ENCODE data around the gene EXD3.
A peak's percentile ranks its signal among the peaks of the same experiment; 100 is the strongest.

EXD3 gene

GRCh38 chr9:137461316-137461662 is 38.3 kb upstream of the EXD3 start:
- no peaks in the 10 kb centered on the region for H3K9me3 Mint-ChIP-seq
- peak overlapping the region; percentile 52 for H3K27ac Mint-ChIP-seq
- H3K4me1 Mint-ChIP-seq (ENCODE audit: low read depth) = peaks cover 2% of the 10 kb centered on the region
- H3K36me3 Mint-ChIP-seq (ENCODE audit: low read depth) = peaks cover under 1% of the 10 kb centered on the region
- no peaks in the 10 kb centered on the region for H3K27me3 Mint-ChIP-seq (ENCODE audit: low read depth)
- H3K4me3 Mint-ChIP-seq = no peak overlapping the region

DNA sequence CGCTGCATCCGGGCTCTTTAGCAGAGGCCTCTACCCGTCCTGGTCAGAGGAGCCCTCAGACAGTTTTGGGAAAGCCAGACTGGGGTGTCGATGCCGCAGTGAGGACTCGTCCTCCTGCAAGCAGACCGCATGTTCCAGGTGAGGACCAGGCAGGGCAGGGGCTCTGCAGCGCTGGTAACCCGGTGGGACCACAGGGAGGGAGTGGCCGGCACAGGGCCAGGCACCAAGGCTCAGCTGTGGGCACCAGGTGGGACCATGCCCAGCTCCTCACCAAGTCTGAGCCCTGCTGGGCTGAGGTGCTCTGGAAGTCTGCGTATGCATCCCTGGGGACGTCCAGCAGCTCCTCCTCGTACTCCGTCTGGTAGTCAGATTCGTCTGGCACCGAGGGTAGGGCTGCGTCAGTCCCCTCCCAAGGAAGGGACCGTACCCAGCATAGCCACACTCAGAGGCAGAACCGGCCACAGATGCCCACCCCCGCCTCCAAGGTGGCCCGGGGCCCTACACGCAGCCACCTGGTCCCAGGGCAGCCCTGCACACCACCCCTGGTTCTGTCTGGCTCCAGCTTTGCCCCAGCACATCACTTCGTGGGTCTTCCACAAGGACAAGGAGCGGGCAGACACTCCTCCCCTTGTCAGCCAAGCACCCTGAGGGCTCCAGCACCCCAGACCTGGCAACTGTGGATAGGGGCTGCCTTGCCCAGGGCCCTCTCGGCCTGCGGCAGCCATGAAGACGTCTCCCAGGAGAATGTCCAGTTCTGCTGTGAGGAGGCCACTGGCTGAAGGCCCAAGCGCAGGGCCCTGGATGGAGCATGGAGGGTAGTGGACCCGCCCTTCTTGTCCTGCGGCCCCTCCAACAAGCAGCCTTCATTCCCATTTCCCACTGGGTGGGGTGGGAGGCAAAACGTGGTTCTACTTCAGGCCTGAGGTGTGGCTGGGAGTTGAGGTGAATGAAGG is 37.7 kb upstream of the EXD3 start:
- Mint-ChIP-seq H3K4me1 (ENCODE audit: low read depth) (peaks cover 2% of the 10 kb centered on the region), H3K27ac (no peak overlapping the region), H3K27me3 (ENCODE audit: low read depth) (no peaks in the 10 kb centered on the region), H3K36me3 (ENCODE audit: low read depth) (peaks cover 4% of the 10 kb centered on the region), H3K4me3 (no peak overlapping the region), H3K9me3 (no peaks in the 10 kb centered on the region)

DNA sequence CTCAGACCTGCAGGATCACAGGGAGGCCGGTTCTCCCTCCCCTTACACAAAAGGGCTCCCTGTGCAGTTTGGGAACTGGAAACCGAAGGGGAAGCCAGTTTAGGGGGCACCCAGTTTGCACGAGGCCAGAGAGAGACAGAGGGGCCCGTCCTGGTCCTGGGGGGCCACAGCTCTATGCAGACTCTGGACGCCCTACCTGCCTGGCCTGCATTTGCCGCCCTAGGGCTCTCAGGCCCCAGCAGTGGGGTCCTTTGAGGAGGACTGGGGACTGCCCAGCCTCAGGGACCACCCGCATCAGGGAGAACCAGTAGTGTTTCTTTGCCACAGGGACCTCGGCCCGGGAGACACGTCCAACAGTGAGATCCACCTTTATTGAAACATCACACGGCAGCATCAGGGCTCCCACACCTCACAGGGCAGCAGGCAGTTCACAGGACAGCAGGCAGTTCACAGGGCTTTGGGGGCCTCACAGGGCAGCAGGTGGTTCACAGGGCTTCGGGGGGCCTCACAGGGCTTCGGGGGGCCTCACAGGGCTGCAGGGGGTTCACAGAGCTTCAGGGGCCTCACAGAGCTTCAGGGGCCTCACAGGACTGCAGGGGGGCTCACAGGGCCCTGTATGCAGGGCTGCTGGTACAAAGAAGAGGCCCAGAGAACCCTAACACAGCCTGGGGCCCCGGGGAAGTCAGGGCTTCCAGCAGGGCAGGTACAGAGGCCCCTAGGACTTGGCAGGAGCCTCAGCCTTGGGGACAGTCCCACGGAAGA is 36.8 kb upstream of the EXD3 start:
- Mint-ChIP-seq H3K4me3 (no peak overlapping the region), H3K27me3 (ENCODE audit: low read depth) (no peaks in the 10 kb centered on the region), H3K27ac (peak overlapping the region; percentile 64), H3K9me3 (no peaks in the 10 kb centered on the region), H3K4me1 (ENCODE audit: low read depth) (peaks cover 2% of the 10 kb centered on the region), H3K36me3 (ENCODE audit: low read depth) (peaks cover 4% of the 10 kb centered on the region)

DNA sequence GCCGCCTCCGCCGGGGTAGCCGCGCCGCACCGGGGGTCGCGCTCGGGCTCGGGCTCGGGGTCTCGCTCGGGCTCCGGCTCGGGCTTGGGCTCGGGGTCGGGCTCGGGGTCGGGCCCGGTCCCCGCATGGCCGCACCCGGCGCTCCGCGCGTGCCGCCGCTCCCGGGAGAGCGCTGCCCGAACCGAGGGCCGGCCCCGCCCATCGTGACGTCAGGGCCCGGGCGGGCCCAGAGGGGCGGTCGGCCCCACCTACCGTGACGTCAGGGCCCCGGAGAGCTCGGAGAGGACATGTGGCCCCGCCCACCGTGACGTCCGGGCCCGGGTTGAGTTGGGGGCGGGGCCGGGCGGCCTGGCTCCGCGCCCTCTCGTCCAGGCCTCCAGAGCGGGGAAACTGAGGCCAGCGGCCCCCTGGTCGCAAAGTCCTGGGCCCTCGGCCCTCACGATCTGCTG is 36.2 kb upstream of the EXD3 start, which contains the start of gene NSMF:
Gene NSMF (minus strand): TSS at position 183 of the 449 bp plus-strand sequence. CDS start 232 bp downstream, outside the sequence.
- Mint-ChIP-seq H3K27ac (peak within 1 kb of the TSS; percentile 64), H3K36me3 (ENCODE audit: low read depth) (peaks cover 4% of the 10 kb centered on the region)

DNA sequence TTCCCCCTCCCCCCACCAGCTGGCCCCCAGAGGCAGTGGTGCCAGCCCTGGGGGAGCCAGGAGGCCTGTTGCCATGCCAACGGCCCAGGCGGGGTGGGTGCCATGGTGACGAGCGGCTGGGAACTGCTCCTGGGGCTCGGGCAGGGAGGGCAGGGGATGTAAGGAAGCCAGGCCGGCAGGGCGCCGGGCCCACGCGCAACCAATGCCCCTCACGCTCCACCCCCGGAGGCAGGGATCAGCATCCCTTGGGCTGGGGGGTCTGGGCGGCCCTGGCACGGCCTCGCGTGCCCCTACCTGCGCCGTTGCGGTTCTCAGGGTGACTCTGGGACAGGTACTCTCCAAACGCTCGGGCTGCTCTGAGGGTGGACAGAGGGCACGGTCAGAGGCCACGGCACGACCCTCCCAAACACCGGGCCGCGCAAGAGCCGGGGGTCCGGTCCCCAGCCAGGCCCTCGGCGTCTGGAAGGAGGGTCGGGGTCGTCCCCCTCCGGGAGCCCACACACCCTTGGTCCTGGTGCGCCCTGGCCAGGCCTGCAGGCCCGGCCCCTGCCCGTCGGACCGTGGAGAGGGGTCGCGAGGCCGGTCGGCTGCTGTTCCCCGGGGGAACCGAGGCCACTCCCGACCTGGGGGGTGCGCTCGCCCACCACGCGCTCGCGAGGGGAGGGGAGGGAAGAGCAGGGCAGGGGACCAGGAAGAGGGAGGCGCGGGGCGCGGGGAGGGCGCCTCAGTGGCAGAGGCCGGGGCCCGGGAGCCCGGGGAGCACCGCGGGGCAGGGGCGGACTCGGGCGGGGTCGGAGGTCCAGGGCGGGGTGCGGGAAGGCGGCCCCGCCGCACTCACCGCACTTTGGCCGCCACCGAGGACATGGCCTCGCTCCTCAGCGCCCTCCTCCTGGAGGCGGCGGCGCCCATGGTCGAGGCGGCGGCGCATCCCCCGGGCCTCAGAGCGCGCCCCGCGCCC is 35.5 kb upstream of the EXD3 start:
- Mint-ChIP-seq H3K36me3 (ENCODE audit: low read depth) (peaks cover 4% of the 10 kb centered on the region), H3K27ac (no peak overlapping the region), H3K4me1 (ENCODE audit: low read depth) (peaks cover 8% of the 10 kb centered on the region), H3K27me3 (ENCODE audit: low read depth) (no peaks in the 10 kb centered on the region), H3K9me3 (no peaks in the 10 kb centered on the region), H3K4me3 (no peak overlapping the region)

More for the DNA sequence above, 36.2 kb upstream of the EXD3 start, which contains the start of gene NSMF:
- Mint-ChIP-seq H3K9me3 (no peaks in the 10 kb centered on the region), H3K4me3 (no peak within 1 kb of the TSS), H3K4me1 (ENCODE audit: low read depth) (peaks cover 5% of the 10 kb centered on the region), H3K27me3 (ENCODE audit: low read depth) (no peaks in the 10 kb centered on the region)

GRCh38 chr9:137457406-137458193 is 34.6 kb upstream of the EXD3 start:
- Mint-ChIP-seq H3K4me3 (peak overlapping the region; percentile 48), H3K4me1 (ENCODE audit: low read depth) (peaks cover 8% of the 10 kb centered on the region), H3K9me3 (no peaks in the 10 kb centered on the region), H3K36me3 (ENCODE audit: low read depth) (peaks cover 4% of the 10 kb centered on the region), H3K27me3 (ENCODE audit: low read depth) (no peaks in the 10 kb centered on the region), H3K27ac (no peak overlapping the region)

DNA sequence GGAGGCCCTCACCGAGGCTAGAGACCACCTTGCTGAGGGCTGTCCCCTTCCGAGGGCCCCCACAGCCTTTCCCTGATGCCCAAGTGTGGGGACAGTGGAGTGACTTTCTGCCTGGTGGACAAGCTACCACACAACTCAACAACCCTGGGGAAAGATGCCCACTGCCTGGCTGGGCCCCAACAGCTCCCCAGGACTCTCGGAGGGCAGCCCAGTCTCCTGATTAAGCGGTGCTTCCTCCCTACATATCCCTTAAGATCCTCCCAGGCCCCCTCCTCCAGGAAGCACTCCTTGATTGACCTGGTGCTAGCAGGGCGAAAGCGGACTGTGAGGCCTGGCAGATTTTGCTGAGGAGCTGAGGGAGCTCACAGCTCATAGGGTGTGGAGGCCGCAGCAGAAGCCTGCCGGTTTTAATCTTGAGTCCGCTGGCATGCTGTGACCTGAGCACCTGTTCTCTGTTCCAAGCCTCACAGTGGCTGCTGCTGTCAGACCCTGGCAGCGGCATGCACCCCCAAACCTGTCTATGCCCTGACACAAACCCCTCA is 34.0 kb upstream of the EXD3 start:
- Mint-ChIP-seq H3K27ac (peak overlapping the region; percentile 52), H3K9me3 (no peaks in the 10 kb centered on the region), H3K4me3 (peak overlapping the region; percentile 21), H3K36me3 (ENCODE audit: low read depth) (peaks cover 4% of the 10 kb centered on the region), H3K27me3 (ENCODE audit: low read depth) (no peaks in the 10 kb centered on the region), H3K4me1 (ENCODE audit: low read depth) (peaks cover 10% of the 10 kb centered on the region)

GRCh38 chr9:137456061-137456863 is 33.3 kb upstream of the EXD3 start:
- H3K4me3 Mint-ChIP-seq = peak overlapping the region; percentile 37
- peaks cover 4% of the 10 kb centered on the region for H3K36me3 Mint-ChIP-seq (ENCODE audit: low read depth)
- H3K9me3 Mint-ChIP-seq = no peaks in the 10 kb centered on the region
- no peaks in the 10 kb centered on the region for H3K27me3 Mint-ChIP-seq (ENCODE audit: low read depth)
- H3K27ac Mint-ChIP-seq = peak overlapping the region; percentile 52
- peaks cover 10% of the 10 kb centered on the region for H3K4me1 Mint-ChIP-seq (ENCODE audit: low read depth)

DNA sequence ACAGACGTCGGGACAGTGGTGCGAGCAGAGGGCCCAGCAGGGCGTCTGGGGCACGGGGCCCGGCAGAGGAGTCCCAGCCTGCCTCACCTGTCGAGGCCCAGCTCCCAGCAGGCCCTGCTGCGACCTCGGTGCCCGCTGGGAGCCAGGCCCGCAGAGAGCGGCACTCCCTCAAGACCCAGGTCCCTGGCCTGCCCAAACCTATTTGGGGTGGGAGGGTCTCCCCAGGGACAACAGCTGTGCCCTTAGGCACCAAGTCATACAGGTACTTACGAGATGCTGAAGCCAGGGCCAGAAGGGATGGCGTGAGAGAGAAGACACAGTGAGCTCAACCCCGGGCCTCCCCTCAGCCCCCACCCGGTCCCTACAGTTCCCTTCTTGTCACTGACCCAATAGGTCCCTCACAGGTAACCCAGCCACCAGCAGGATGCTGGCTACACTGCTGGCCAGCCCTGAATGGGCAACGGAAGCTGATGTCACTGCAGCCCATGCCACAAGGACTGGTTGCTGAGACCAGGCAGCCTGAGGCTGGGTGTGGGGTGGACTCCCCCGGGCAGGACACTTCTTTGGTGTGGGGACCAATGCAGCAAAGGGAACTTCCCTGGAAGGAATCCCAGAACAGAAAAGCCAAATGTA is 32.5 kb upstream of the EXD3 start:
- Mint-ChIP-seq H3K36me3 (ENCODE audit: low read depth) (peaks cover 4% of the 10 kb centered on the region), H3K27me3 (ENCODE audit: low read depth) (no peaks in the 10 kb centered on the region), H3K4me1 (ENCODE audit: low read depth) (peaks cover 10% of the 10 kb centered on the region), H3K27ac (peak overlapping the region; percentile 9), H3K9me3 (no peaks in the 10 kb centered on the region), H3K4me3 (no peak overlapping the region)

GRCh38 chr9:137454597-137455358 is 31.8 kb upstream of the EXD3 start:
- peaks cover 4% of the 10 kb centered on the region for H3K36me3 Mint-ChIP-seq (ENCODE audit: low read depth)
- H3K4me1 Mint-ChIP-seq (ENCODE audit: low read depth) = peaks cover 12% of the 10 kb centered on the region
- peak overlapping the region; percentile 45 for H3K27ac Mint-ChIP-seq
- H3K4me3 Mint-ChIP-seq = peak overlapping the region; percentile 64
- no peaks in the 10 kb centered on the region for H3K9me3 Mint-ChIP-seq
- H3K27me3 Mint-ChIP-seq (ENCODE audit: low read depth) = no peaks in the 10 kb centered on the region

- H3K9me3 Mint-ChIP-seq = no peaks in the 10 kb centered on the region
- peak overlapping the region; percentile 45 for H3K27ac Mint-ChIP-seq
- no peaks in the 10 kb centered on the region for H3K27me3 Mint-ChIP-seq (ENCODE audit: low read depth)
- peaks cover 12% of the 10 kb centered on the region for H3K4me1 Mint-ChIP-seq (ENCODE audit: low read depth)
- peak overlapping the region; percentile 64 for H3K4me3 Mint-ChIP-seq
- peaks cover 6% of the 10 kb centered on the region for H3K36me3 Mint-ChIP-seq (ENCODE audit: low read depth)
Measured at GRCh38 chr9:137454145-137454596, 31.2 kb upstream of the EXD3 start.
